DOHH2 (cell line): ENCODE data around the gene CCDC51.
"Not testable (repeated sequence)": the region's sequence is repeated elsewhere in the genome, so short reads cannot be mapped to it uniquely, and the experiment has no call there.

Experiments used
- H3F3A ChIP-seq: fragments of 200-600 bp; sonication (generic), shearing (Covaris generic); 2 replicates; pipeline ENCODE4 v1.6.0; 2016; ENCODE audit warnings: antibody characterized with exemption, mild to moderate bottlenecking; ENCODE audit not compliant: control insufficient read depth, insufficient read depth
- H3K27ac ChIP-seq: fragments of 200-600 bp; sonication (generic); 2 replicates; pipeline ENCODE4 v1.5.1; 2014; ENCODE audit warnings: low read depth, mild to moderate bottlenecking, low read length, moderate library complexity
- H3K27me3 ChIP-seq: fragments of 200-600 bp; sonication (generic); 2 replicates; pipeline ENCODE4 v1.6.1; 2014; ENCODE audit warnings: mild to moderate bottlenecking, low read length, mixed read lengths; ENCODE audit not compliant: control insufficient read depth
- H3K36me3 ChIP-seq: fragments of 200-600 bp; sonication (generic); 2 replicates; pipeline ENCODE4 v1.6.1; 2014; ENCODE audit warnings: mild to moderate bottlenecking, low read length, moderate library complexity, mixed read lengths; ENCODE audit not compliant: control insufficient read depth
- H3K4me1 ChIP-seq: fragments of 200-600 bp; sonication (generic); 2 replicates; pipeline ENCODE4 v1.6.1; 2014; ENCODE audit warnings: mild to moderate bottlenecking, low read length, mixed read lengths; ENCODE audit not compliant: control insufficient read depth
- H3K4me2 ChIP-seq: fragments of 200-600 bp; sonication (generic); 2 replicates; pipeline ENCODE4 v1.6.0; 2014; ENCODE audit warnings: mild to moderate bottlenecking, low read length, moderate library complexity
- H3K4me3 ChIP-seq: fragments of 200-600 bp; sonication (generic); 2 replicates; pipeline ENCODE4 v1.5.1; 2014; ENCODE audit warnings: mild to moderate bottlenecking, low read length, mixed read lengths
- H3K79me2 ChIP-seq: fragments of 200-600 bp; sonication (generic); 2 replicates; pipeline ENCODE4 v1.6.1; 2014; ENCODE audit warnings: mild to moderate bottlenecking, low read length, mixed read lengths; ENCODE audit not compliant: control insufficient read depth
- H3K9me2 ChIP-seq: fragments of 200-600 bp; sonication (generic); replicated peaks from 2 replicates; pipeline ENCODE4 v1.6.1; 2014; ENCODE audit warnings: mild to moderate bottlenecking, low read length, mixed read lengths; ENCODE audit not compliant: control insufficient read depth
- H3K9me3 ChIP-seq: fragments of 200-600 bp; sonication (generic); 2 replicates; pipeline ENCODE4 v1.6.1; 2014; ENCODE audit warnings: antibody characterized with exemption, low read length, mixed read lengths; ENCODE audit not compliant: control insufficient read depth, insufficient read depth
- H4K20me1 ChIP-seq: fragments of 200-600 bp; sonication (generic); 2 replicates; pipeline ENCODE4 v1.6.0; 2014; ENCODE audit warnings: low read depth, mild to moderate bottlenecking, antibody characterized with exemption, low read length, moderate library complexity; ENCODE audit not compliant: control insufficient read depth, insufficient read depth
- CTCF ChIP-seq: fragments of 200-600 bp; sonication (generic); IDR thresholded peaks from one replicate; pipeline ENCODE4 v1.5.1; 2014; ENCODE audit warnings: antibody characterized with exemption, mild to moderate bottlenecking, low read depth, low read length; ENCODE audit not compliant: poor library complexity, severe bottlenecking
- EZH2phosphoT487 ChIP-seq: fragments of 200-600 bp; sonication (generic); IDR thresholded peaks from 2 replicates; pipeline ENCODE4 v1.6.1; 2017; ENCODE audit warnings: borderline replicate concordance, mild to moderate bottlenecking, antibody characterized with exemption, low read length, moderate library complexity, mixed read lengths

The CCDC51 gene

GRCh38 chr3:48465237-48465530 is 25.3 kb upstream of the CCDC51 start:
- Histone ChIP-seq H3K79me2 (peaks cover 44% of the 10 kb centered on the region), H4K20me1 (no peaks in the 10 kb centered on the region), H3K9me3 (no peaks in the 10 kb centered on the region), H3K36me3 (peaks cover 72% of the 10 kb centered on the region), H3K9me2 (no peaks in the 10 kb centered on the region), H3F3A (peaks cover 3% of the 10 kb centered on the region; the same call in 1 of the 2 replicates), H3K4me1 (peaks cover 48% of the 10 kb centered on the region), H3K4me2 (no peak overlapping the region; the same call in 1 of the 2 replicates), H3K27me3 (no peaks in the 10 kb centered on the region), H3K27ac (no peak overlapping the region), H3K4me3 (0 out of 2 replicates have a peak overlapping the region, but pooled peaks have one; percentile 96)
- TF ChIP-seq EZH2phosphoT487: no peak
- TF ChIP-seq CTCF: no peak

GRCh38 chr3:48464713-48465221 is 24.8 kb upstream of the CCDC51 start:
- Histone ChIP-seq H3K27ac (no peak overlapping the region), H3K4me1 (peaks cover 43% of the 10 kb centered on the region), H3K9me2 (no peaks in the 10 kb centered on the region), H3K36me3 (peaks cover 72% of the 10 kb centered on the region), H3F3A (peaks cover 3% of the 10 kb centered on the region; the same call in 1 of the 2 replicates), H3K4me3 (no peak overlapping the region), H3K79me2 (peaks cover 40% of the 10 kb centered on the region), H3K9me3 (no peaks in the 10 kb centered on the region), H4K20me1 (no peaks in the 10 kb centered on the region), H3K27me3 (no peaks in the 10 kb centered on the region), H3K4me2 (no peak overlapping the region)
- no peak for TF ChIP-seq EZH2phosphoT487
- TF ChIP-seq CTCF: no peak

- TF ChIP-seq CTCF (no peak), EZH2phosphoT487 (no peak)
- Histone ChIP-seq H3K27ac (no peak overlapping the region), H3K27me3 (no peaks in the 10 kb centered on the region), H4K20me1 (no peaks in the 10 kb centered on the region), H3K9me3 (no peaks in the 10 kb centered on the region), H3K4me1 (peaks cover 33% of the 10 kb centered on the region), H3F3A (peaks cover 3% of the 10 kb centered on the region; the same call in 1 of the 2 replicates), H3K9me2 (no peaks in the 10 kb centered on the region), H3K4me3 (no peak overlapping the region), H3K79me2 (peaks cover 29% of the 10 kb centered on the region), H3K4me2 (no peak overlapping the region), H3K36me3 (peaks cover 71% of the 10 kb centered on the region)
These were observed 23.8 kb upstream of the CCDC51 start for GRCh38 chr3:48463703-48464102.

GRCh38 chr3:48461767-48462166 is 21.8 kb upstream of the CCDC51 start:
- H3K4me3 ChIP-seq, H3K79me2 ChIP-seq, H3K27me3 ChIP-seq, H3K9me3 ChIP-seq, H3K4me2 ChIP-seq, H3K9me2 ChIP-seq, H3K27ac ChIP-seq, H4K20me1 ChIP-seq, H3F3A ChIP-seq: not testable (repeated sequence)
- peaks cover 13% of the 10 kb centered on the region for H3K4me1 ChIP-seq
- H3K36me3 ChIP-seq: peaks cover 62% of the 10 kb centered on the region
